ENCODE data around the gene DYSF.

DYSF gene

GRCh38 chr2:71695235-71696120, 242.1 kb downstream of the DYSF start:
- DNase-seq, result no peak
- in situ Hi-C loops (cut with HindIII; ENCODE audit: low pct_ligation_motif_present, low pct_unique_long_range_greater_than_20kb, low sequenced_read_pairs), result no loop called here

GRCh38 chr2:71696381-71696780, 243.0 kb downstream of the DYSF start:
- DNase-seq, result no peak
- in situ Hi-C loops (cut with HindIII; ENCODE audit: low pct_ligation_motif_present, low pct_unique_long_range_greater_than_20kb, low sequenced_read_pairs), result no loop called here

GRCh38 chr2:71697106-71698004, 244.0 kb downstream of the DYSF start:
- DNase-seq, result no peak
- in situ Hi-C loops (cut with HindIII; ENCODE audit: low pct_ligation_motif_present, low pct_unique_long_range_greater_than_20kb, low sequenced_read_pairs), result no loop called here

- no peak for DNase-seq
- in situ Hi-C loops (cut with HindIII; ENCODE audit: low pct_ligation_motif_present, low pct_unique_long_range_greater_than_20kb, low sequenced_read_pairs), result no loop called here
These were observed 246.1 kb downstream of the DYSF start for GRCh38 chr2:71699428-71699827.

- DNase-seq, result no peak
- in situ Hi-C loops (cut with HindIII; ENCODE audit: low pct_ligation_motif_present, low pct_unique_long_range_greater_than_20kb, low sequenced_read_pairs), result no loop called here
These were observed 246.8 kb downstream of the DYSF start for GRCh38 chr2:71700041-71700657.

- no peak for DNase-seq
- in situ Hi-C loops (cut with HindIII; ENCODE audit: low pct_ligation_motif_present, low pct_unique_long_range_greater_than_20kb, low sequenced_read_pairs), result no loop called here
These were observed 247.5 kb downstream of the DYSF start for GRCh38 chr2:71700658-71701397.

- in situ Hi-C loops (cut with HindIII; ENCODE audit: low pct_ligation_motif_present, low pct_unique_long_range_greater_than_20kb, low sequenced_read_pairs), result no loop called here
- DNase-seq, result no peak
These were observed 249.0 kb downstream of the DYSF start for GRCh38 chr2:71702071-71702970.

- in situ Hi-C loops (cut with HindIII; ENCODE audit: low pct_ligation_motif_present, low pct_unique_long_range_greater_than_20kb, low sequenced_read_pairs), result no loop called here
- DNase-seq, result no peak
These were observed 249.9 kb downstream of the DYSF start for GRCh38 chr2:71702971-71703898.

- DNase-seq, result no peak
- in situ Hi-C loops (cut with HindIII; ENCODE audit: low pct_ligation_motif_present, low pct_unique_long_range_greater_than_20kb, low sequenced_read_pairs), result no loop called here
These were observed 250.8 kb downstream of the DYSF start for GRCh38 chr2:71704131-71704561.

GRCh38 chr2:71704688-71705087, 251.3 kb downstream of the DYSF start:
- in situ Hi-C loops (cut with HindIII; ENCODE audit: low pct_ligation_motif_present, low pct_unique_long_range_greater_than_20kb, low sequenced_read_pairs), result no loop called here
- no peak for DNase-seq

- no peak for DNase-seq
- in situ Hi-C loops (cut with HindIII; ENCODE audit: low pct_ligation_motif_present, low pct_unique_long_range_greater_than_20kb, low sequenced_read_pairs), result no loop called here
These were observed 252.0 kb downstream of the DYSF start for GRCh38 chr2:71705171-71705960.

- in situ Hi-C loops (cut with HindIII; ENCODE audit: low pct_ligation_motif_present, low pct_unique_long_range_greater_than_20kb, low sequenced_read_pairs), result no loop called here
- DNase-seq, result no peak
These were observed 252.8 kb downstream of the DYSF start for GRCh38 chr2:71706121-71706520.

- in situ Hi-C loops (cut with HindIII; ENCODE audit: low pct_ligation_motif_present, low pct_unique_long_range_greater_than_20kb, low sequenced_read_pairs), result no loop called here
- DNase-seq, result no peak
These were observed 253.5 kb downstream of the DYSF start for GRCh38 chr2:71706836-71707235.

GRCh38 chr2:71710367-71711132, 257.2 kb downstream of the DYSF start:
- in situ Hi-C loops (cut with HindIII; ENCODE audit: low pct_ligation_motif_present, low pct_unique_long_range_greater_than_20kb, low sequenced_read_pairs), result no loop called here
- DNase-seq, result no peak

- no peak for DNase-seq
- in situ Hi-C loops (cut with HindIII; ENCODE audit: low pct_ligation_motif_present, low pct_unique_long_range_greater_than_20kb, low sequenced_read_pairs), result no loop called here
These were observed 257.9 kb downstream of the DYSF start for GRCh38 chr2:71711133-71711855.
